Activated CD4-positive, CD25-positive, alpha-beta regulatory T cell treated with anti-CD3 and anti-CD28 coated beads, Interleukin-2, amount 50 U/mL, for 24 hours (primary cell): ENCODE data around the gene RBMS1.

ENCODE experiments used
- ATAC-seq, 2 donors: fragments of 150-1000 bp; cut with Tn5 transposase; one replicate each; pipeline ENCODE4 v1.10.0; 2021; ENCODE audit warnings: mild to moderate bottlenecking in 1 of 2, moderate library complexity in 1 of 2

RBMS1 gene

GRCh38 chr2:160356485-160356884 lies 137.1 kb downstream of the RBMS1 start:
- no peak for ATAC-seq

- ATAC-seq: no peak
Measured at GRCh38 chr2:160355080-160355479, 138.5 kb downstream of the RBMS1 start.

- no peak for ATAC-seq
Measured at GRCh38 chr2:160354677-160355076, 138.9 kb downstream of the RBMS1 start.

- ATAC-seq: no peak
Measured at GRCh38 chr2:160353813-160354212, 139.8 kb downstream of the RBMS1 start.

- ATAC-seq: no peak
Measured at GRCh38 chr2:160353166-160353565, 140.4 kb downstream of the RBMS1 start.

- no peak for ATAC-seq
Measured at GRCh38 chr2:160352500-160352899, 141.1 kb downstream of the RBMS1 start.

- ATAC-seq: no peak
Measured at GRCh38 chr2:160351956-160352355, 141.7 kb downstream of the RBMS1 start.

- ATAC-seq: no peak
Measured at GRCh38 chr2:160349306-160349705, 144.3 kb downstream of the RBMS1 start.

- ATAC-seq: peak in 1 of 2 donors; percentile 10
Measured at GRCh38 chr2:160347269-160347863, 146.2 kb downstream of the RBMS1 start.

- ATAC-seq: peak; percentile 44 to 67
Measured at GRCh38 chr2:160345071-160345764, 148.4 kb downstream of the RBMS1 start.

- no peak for ATAC-seq
Measured at GRCh38 chr2:160343404-160343803, 150.2 kb downstream of the RBMS1 start.

GRCh38 chr2:160339726-160340125 lies 153.9 kb downstream of the RBMS1 start:
- ATAC-seq: peak in 1 of 2 donors; percentile 20

GRCh38 chr2:160338901-160339685 lies 154.5 kb downstream of the RBMS1 start:
- ATAC-seq: no peak

- ATAC-seq: no peak
Measured at GRCh38 chr2:160337728-160338127, 155.9 kb downstream of the RBMS1 start.

GRCh38 chr2:160336635-160337034 lies 157.0 kb downstream of the RBMS1 start:
- no peak for ATAC-seq

- ATAC-seq: peak in 1 of 2 donors; percentile 24
Measured at GRCh38 chr2:160336105-160336504, 157.5 kb downstream of the RBMS1 start.

- no peak for ATAC-seq
Measured at GRCh38 chr2:160335441-160335840, 158.2 kb downstream of the RBMS1 start.

- ATAC-seq: peak; percentile 54 to 57
Measured at GRCh38 chr2:160334028-160334741, 159.4 kb downstream of the RBMS1 start.

- no peak for ATAC-seq
Measured at GRCh38 chr2:160333324-160334027, 160.1 kb downstream of the RBMS1 start.

- ATAC-seq: peak in 1 of 2 donors; percentile 41
Measured at GRCh38 chr2:160332318-160332717, 161.3 kb downstream of the RBMS1 start.

- no peak for ATAC-seq
Measured at GRCh38 chr2:160331258-160332025, 162.2 kb downstream of the RBMS1 start.
